ENCODE measurements around the gene TMPRSS11D. TPM values are rescaled to one million over a fixed set of nuclear protein-coding genes. Genes with fewer than 3 reads are reported as not detected.

Gene TMPRSS11D
- total RNA-seq, 1 experiment from 2014 or later = not detected

- Histone ChIP-seq H4K20me1 (ENCODE audit: control insufficient read depth, insufficient read depth, insufficient read length) (no peaks in the 10 kb centered on the region), H3K4me2 (ENCODE audit: insufficient read depth, insufficient read length, low read length) (no peak overlapping the region), H2BK5ac (ENCODE audit: insufficient read length, low read length) (no peak overlapping the region), H3K14ac (ENCODE audit: insufficient read depth, low read length) (no peak overlapping the region), H2AFZ (ENCODE audit: low read length) (no peak overlapping the region), H4K8ac (replicated peaks; ENCODE audit: insufficient read length, low read depth, low read length) (no peak overlapping the region), H2AK5ac (ENCODE audit: insufficient read length, low read length) (no peak overlapping the region), H3K23me2 (ENCODE audit: insufficient read length, low read depth, low read length, poor library complexity, severe bottlenecking) (no peaks in the 10 kb centered on the region), H3K27me3 (ENCODE audit: insufficient read depth, low read length) (no peaks in the 10 kb centered on the region), H3K79me2 (ENCODE audit: insufficient read depth, low read length) (no peaks in the 10 kb centered on the region), H3K23ac (ENCODE audit: insufficient read length, low read depth, low read length) (no peak overlapping the region), H3K4ac (ENCODE audit: low read depth, low read length) (no peak overlapping the region), H3K27ac (ENCODE audit: insufficient read length, low read depth, low read length) (no peak overlapping the region), H2BK120ac (ENCODE audit: low read depth, low read length, poor library complexity, severe bottlenecking) (no peak overlapping the region), H2BK20ac (ENCODE audit: low read depth, low read length, poor library complexity, severe bottlenecking) (no peak overlapping the region), H3K9me3 (ENCODE audit: control insufficient read depth, low read depth, low read length) (no peaks in the 10 kb centered on the region), H3K56ac (ENCODE audit: insufficient read length, low read depth, low read length) (no peak overlapping the region), H3K79me1 (ENCODE audit: insufficient read depth, low read depth, low read length, poor library complexity, severe bottlenecking) (no peaks in the 10 kb centered on the region), H4K5ac (ENCODE audit: insufficient read length, low read depth, low read length) (no peak overlapping the region), H2BK15ac (ENCODE audit: low read depth, low read length) (no peak overlapping the region), H3T11ph (ENCODE audit: low read length) (no peak overlapping the region), H3K9ac (ENCODE audit: extremely low read depth, insufficient read length, low read length) (no peak overlapping the region), H4K91ac (ENCODE audit: insufficient read length, low read depth, low read length) (no peak overlapping the region), H2BK12ac (ENCODE audit: insufficient read length, low read depth, low read length) (no peak overlapping the region), H3K18ac (ENCODE audit: insufficient read length, low read depth, low read length) (no peak overlapping the region), H3K4me1 (ENCODE audit: insufficient read depth, low read length) (no peaks in the 10 kb centered on the region)
- no peak overlapping the region for H3K27ac Mint-ChIP-seq
- no peak for TF ChIP-seq CTCF (conservative IDR thresholded peaks at IDR 0.05)
- H3K4me3 Mint-ChIP-seq = no peak overlapping the region
- no peaks in the 10 kb centered on the region for H3K36me3 Mint-ChIP-seq (ENCODE audit: insufficient read depth in 1 of 3, low read depth in 3 of 3)
- H3K9me3 Mint-ChIP-seq = no peaks in the 10 kb centered on the region; a peak in 1 of 5 replicates
- peaks cover under 1 to 5% of the 10 kb centered on the region in 2 experiments for H3K4me1 Mint-ChIP-seq
- DNase-seq = no peak
- no peaks in the 10 kb centered on the region for H3K27me3 Mint-ChIP-seq (ENCODE audit: low read depth)
- WGBS (ENCODE audit: extremely low coverage, insufficient read length, low lambda C conversion rate) = no CpG with 5 or more reads among the region's 3 CpGs
These were observed 45.6 kb upstream of the TMPRSS11D start for GRCh38 chr4:67929426-67929825.

Measured in H9 (cell line).